HG03135 (cell line): ENCODE results near the gene DLX1.
"Not testable (repeated sequence)": the region's sequence is repeated elsewhere in the genome, so short reads cannot be mapped to it uniquely, and the experiment has no call there.

Experiments used
- ATAC-seq: cut with Tn5 transposase; IDR thresholded peaks from one replicate; pipeline ENCODE4 v1.9.1; 2021; ENCODE audit warnings: mild to moderate bottlenecking, moderate library complexity; ENCODE audit not compliant: unreplicated experiment

The DLX1 gene

DNA sequence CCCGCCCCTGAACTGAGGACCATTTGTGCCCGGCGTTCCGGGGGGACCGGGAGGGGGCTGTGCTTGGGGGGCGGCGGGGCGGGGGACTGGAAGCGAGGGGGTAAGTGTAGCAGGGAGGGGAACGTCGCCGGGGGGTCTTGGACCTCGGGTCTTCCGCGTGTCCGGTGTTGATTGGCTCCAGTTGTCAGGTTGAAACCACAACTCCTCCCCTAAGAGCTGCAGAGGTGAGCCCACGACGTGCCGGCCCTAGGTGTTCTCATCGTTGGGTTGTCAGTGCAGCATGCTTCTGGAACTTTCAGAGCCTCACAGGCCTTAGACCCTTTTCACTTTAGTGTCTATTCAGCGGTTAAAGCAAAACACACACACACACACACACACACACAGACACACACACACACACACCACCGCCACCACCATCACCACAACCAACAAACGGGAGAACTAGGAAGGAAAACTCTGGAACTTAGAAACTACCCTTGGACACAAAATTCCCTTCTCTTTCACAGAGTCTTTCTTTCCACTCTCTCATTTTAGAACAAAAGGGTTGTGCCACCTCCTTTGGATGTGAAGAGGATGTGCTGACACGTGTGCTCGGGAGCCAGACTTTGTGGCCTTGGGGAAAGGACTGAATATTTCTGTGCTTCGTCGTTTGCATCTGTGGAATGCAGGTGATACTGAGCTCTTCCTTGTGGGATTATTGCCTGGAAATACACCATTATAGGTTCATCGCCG is 24.1 kb downstream of the DLX1 start:
- ATAC-seq: no peak

DNA sequence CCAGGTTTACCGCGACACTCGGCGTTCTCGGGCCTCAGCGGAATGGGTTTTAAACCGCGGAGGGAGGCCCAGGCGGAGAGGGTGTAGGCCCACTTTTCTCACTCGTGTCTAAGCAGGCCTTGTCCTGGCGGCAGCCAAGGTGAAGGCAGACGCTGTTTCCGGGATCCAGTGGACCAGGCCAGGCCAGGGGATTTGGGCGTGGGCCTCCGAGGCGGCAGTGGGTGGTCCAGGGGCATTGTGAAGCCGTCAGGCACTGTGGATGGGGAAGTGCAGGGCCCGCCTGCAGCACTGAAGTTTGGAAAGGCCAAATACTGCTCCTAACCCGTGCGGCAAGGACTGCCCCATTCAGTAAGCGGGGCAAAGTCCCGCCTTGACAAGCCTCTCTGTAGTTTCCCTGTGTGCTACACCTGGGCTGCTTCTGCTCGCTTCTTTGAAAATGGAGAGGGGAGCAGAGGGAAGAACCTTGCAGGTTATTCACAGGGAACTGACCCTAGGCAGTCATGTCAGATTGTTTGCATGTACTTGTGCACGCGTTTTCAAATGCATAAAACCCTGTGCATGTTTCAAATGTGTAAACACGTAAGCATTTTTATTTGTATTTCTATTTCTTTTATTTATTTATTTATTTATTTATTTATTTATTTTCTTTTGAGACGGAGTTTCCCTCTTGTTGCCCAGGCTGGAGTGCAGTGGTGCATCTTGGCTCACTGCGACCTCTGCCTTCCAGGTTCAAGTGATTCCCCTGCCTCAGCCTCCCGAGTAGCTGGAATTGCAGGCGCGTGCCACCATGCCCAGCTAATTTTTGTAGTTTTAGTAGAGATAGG is 24.9 kb downstream of the DLX1 start:
- no peak for ATAC-seq

DNA sequence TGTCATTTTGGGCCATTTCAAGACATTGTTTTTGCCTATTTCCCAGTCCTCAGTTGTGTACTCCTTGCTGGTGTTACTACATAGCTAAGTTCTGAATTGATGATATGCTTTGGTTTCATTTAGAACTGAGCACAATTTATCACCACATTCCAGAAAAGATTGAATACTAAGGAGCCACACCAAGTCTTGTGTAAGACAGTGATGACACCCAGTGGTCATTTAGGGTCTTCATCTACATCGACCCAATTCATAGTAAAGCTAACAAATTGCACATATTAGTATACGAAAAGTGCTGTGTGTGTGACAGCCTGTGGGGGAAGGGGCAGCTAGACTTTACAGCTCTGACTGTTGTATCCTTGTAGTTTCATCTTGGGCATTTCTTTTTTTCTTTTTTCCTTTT is 28.3 kb downstream of the DLX1 start:
- ATAC-seq: no peak

DNA sequence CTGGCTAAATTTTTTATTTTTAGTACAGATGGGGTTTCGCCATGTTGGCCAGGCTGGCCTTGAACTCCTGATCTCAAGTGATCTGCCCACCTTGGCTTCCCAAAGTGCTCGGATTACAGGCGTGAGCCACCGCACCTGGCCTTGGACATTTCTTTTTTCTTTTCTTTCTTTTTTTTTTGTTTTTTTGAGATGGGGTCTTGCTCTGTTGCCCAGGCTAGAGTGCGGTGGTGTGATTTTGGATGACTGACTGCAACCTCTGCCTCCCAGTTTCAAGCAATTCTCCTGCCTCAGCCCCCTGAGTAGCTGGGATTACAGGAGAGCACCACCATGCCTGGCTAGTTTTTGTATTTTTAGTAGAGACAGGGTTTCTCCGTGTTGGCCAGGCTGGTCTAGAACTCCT is 28.9 kb downstream of the DLX1 start:
- ATAC-seq: not testable (repeated sequence)

DNA sequence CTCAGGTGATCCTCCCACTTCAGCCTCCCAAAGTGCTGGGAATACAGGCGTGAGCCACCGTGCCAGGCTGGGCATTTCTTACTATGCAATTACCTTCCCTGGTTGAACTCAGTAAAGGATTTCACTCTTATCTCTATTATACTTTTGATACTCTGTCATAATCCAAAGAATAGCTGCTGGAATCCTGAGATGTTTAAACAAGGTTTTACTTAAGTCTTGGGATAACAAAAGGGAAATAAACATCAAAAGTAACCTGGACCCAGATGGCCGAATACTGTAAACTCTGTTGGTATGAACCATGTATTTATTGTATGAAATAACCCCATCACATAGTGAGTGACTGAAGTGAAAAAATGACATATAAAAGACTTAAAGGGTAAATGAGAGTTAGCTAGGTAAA is 29.3 kb downstream of the DLX1 start:
- no peak for ATAC-seq

DNA sequence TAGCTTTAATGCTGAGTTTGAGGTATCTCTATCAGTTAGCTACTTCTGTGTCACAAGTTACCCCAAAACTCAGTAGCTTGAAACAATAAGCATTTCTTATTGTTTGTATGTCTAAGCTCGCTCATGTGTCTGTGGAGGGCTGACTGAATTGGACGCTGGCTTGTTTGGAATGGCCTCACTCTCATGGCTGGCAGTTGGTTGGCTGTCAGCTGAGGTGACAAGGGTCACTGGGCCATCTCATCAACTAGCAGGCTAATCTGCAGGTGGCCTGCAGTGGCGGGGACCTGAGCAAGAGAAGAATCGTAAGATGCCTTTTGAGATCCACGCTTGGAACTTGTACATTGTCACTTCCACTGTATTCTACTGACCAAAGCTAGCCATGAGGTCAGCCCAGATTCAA is 30.8 kb downstream of the DLX1 start:
- ATAC-seq: no peak

DNA sequence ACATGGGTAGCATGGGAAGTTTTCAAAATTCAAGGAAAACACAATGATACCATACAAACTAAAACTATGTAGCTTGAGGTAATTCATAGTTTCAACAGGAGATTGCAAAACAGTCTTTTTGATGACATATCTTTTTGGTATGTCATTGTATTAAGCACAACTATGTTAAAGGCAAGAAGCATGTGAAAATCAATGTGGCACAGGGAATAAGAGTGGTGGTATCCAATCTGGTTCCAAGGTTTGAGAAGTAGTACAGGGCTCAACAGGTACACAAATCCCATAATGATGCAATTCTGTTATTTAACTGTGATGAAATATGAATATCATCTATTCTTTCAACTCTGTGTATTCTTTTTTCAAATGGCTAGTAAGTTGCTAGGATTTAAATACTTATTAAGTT is 33.8 kb downstream of the DLX1 start:
- ATAC-seq: no peak

DNA sequence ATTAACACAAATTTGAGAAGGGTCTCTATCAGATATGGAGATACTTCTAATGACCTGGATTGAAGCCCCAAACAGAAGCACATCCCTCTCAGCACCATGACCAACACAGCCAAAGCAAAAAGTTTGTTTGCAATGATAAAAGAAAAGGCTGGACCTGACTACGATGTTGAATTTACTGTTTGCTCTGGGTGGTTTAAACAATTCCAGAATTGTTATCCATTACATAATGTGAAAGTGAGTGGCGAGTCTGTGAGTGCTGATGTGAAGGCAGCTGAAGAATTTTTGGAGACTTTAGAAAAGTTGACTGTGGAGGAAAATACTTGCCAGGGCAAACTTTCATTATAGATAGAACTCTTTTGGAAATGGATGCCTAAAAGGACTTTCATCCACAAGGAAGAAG is 34.8 kb downstream of the DLX1 start:
- ATAC-seq: no peak

DNA sequence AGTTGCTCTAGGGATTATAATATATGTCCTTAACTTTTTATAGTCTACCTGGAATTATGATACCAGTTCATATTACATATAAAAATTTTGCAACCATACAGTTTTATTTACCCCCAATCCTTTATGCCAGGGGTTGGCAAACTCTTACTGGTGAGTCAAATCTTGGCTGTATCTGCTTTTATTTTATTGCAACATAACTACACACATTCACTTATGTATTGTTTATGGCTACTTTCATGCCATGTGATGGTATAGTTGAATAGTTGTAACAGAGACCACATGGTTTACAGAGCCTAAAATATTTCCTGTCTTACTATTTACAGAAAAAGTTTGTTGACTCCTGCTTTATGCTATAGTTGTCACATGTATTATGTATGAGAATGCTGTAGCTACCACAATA is 43.2 kb downstream of the DLX1 start:
- no peak for ATAC-seq

DNA sequence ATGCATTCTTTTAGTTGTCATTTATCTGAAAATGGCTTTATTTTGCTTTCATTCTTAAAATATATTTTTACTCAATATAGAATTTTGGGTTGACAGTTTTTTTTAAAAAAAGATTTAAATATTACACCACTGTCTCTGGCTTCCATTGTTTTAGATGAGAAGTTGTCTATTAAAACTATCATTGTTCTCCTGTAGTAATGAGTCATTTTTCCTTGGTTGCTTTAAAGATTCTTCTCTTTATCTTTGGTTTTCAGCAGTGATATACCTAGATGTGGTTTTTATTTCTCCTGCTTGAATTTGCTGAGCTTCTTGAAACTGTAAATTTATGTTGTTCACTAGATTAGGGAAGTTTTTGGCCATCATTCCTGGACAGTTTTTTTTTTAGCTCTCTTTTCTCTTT is 44.1 kb downstream of the DLX1 start:
- no peak for ATAC-seq

DNA sequence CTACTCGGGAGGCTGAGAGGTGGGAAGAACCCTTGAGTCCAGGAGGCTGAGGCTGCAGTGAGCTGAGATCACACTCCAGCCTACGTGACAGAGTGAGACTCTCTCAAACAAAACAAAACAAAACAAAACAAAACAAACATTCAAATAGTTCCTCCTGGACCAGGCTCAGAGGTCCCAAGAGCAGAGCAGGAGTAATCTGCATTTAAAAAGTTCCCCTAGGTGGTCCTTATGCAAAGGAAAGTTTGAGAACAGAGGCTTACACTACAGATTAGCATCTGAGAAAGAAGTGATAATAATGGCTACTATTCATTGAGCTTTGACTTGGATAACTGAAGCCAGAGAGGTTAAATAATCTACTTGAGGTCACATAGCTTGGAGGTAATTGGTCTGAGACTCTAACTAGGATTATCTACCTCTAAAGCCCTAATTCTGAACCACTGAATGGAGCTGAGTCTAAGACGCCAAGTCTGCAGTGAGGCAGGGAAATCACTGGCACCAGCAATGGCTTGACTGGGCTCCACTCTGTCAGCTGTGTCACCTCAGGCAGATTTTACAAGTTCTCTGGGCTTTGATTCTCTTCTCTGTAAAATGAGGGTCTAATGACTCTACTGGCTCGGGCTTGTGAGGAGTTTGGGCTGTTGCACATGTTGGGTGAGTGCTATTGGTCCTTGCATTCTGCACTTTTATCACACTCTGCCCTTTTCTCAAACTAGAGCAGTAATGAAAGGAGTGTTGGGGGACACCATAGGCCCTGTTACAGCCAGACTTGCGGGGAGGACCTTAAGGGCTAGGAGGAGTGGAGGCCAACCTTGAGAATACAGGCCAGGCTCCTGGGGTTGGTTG is 46.6 kb downstream of the DLX1 start:
- ATAC-seq: no peak

DNA sequence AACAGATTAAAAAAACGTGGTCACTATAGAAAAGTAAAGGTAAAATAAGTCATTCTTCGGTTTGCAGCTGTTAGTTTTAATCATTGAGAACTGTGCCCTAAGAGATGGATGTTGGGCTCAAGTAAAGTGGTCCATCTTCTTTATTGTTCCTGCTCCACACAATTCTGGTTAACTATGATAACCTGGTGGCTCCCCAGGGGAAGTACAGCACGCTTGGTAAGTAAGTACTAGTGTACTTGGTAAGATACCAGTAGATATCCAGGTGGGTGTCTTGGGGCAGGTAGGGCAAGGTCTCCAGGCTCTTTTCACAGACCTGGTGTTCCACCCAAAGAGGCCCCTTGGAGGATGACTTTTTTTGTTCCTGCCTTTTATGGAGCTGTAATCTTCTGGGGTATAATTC is 49.0 kb downstream of the DLX1 start:
- ATAC-seq: no peak

DNA sequence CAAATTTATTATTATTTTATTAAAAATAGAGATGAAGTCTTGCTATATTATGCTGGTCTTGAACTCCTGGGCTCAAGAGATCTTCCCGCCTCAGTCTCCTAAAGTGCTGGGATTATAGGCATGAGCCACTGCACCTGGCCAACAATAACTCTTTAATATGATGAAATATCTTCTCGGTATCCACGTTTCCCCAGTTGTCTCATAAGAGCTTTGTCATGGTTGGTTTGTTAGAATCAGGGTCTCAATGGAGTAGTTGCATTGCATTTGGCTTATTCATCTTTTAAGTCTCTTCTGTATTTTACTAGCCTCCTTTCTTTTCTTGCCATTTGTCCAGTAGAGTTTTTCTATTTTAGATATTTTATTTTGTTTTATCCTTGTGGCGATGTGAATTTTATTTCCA is 50.1 kb downstream of the DLX1 start:
- no peak for ATAC-seq

DNA sequence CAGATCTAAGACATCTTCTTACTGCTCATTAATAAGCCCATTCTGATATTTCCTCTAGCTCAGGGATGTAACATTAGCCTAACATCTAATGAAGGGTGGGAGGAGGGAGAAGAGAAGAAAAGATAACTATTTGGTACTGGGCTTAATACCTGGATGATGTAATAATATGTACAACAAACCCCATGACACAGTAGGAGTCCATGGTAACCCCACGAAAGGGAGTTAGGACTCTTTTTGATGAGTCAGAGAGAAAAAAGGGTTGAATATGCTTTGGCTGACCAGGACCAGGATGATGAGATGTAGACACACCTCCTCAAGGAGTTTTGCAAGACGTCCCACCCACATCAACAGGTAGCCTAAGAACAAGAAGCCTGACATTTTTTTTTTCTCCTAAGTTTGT is 51.8 kb downstream of the DLX1 start:
- ATAC-seq: no peak

DNA sequence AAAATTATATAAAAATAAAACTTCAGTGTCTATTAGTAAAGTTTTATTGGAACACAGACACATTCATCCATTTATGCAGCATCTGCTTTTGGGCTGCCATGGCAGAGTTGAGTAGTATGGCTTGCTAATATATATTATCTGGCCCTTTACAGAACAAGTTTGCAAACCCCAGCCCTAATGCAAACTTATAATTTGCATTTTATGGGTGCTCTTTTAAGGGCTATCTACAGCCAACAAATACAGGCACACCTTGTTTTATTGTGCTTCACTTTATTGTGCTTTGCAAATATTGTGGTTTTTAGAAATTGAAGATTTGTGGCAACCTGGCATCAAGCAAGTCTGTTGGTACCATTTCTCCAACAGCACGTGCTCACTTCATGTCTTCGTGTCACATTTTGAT is 52.6 kb downstream of the DLX1 start:
- no peak for ATAC-seq

DNA sequence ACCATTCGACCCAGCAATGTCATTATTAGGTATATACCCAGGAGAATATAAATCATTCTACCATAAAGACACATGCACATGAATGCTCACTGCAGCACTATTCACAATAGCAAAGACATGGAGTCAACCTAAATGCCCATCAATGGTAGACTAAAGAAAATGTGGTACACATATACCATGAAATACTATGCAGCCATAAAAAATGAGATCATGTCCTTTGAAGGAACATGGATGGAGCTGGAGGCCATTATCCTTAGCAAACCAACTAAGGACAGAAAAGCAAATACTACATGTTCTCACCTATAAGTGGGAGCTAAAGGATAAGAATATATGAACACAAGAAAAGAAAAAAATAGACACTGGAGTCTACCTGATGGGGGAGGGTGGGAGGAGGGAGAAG is 53.4 kb downstream of the DLX1 start:
- ATAC-seq: not testable (repeated sequence)
